HCT116 (cell line): ENCODE results near the gene APPL2.

ENCODE experiments used
- JUND ChIP-seq: IDR thresholded peaks from 2 replicates; pipeline ENCODE4 v1.6.1; 2012
- POLR2A ChIP-seq: IDR thresholded peaks from 2 replicates; pipeline ENCODE4 v1.7.0; 2011; ENCODE audit warnings: borderline replicate concordance; ENCODE audit not compliant: insufficient read depth, insufficient read length; ENCODE audit errors: extremely low read depth
- POLR2AphosphoS5 ChIP-seq: IDR thresholded peaks from 2 replicates; pipeline ENCODE4 v1.6.1; 2011; ENCODE audit warnings: mild to moderate bottlenecking, low read depth, low read length, moderate library complexity
- REST ChIP-seq: IDR thresholded peaks from 2 replicates; pipeline ENCODE4 v1.6.1; 2012; ENCODE audit warnings: low read depth
- SP1 ChIP-seq: IDR thresholded peaks from 2 replicates; pipeline ENCODE4 v1.6.1; 2012; ENCODE audit warnings: low read depth
- YY1 ChIP-seq: IDR thresholded peaks from 2 replicates; pipeline ENCODE4 v1.6.1; 2011; ENCODE audit warnings: low read length, low read depth, moderate library complexity, mild to moderate bottlenecking; ENCODE audit not compliant: insufficient replicate concordance; ENCODE audit errors: extremely low read depth
- ZBTB33 ChIP-seq: IDR thresholded peaks from 2 replicates; pipeline ENCODE4 v1.6.1; 2011; ENCODE audit warnings: mild to moderate bottlenecking, low read length, moderate library complexity; ENCODE audit not compliant: insufficient replicate concordance; ENCODE audit errors: extremely low read depth
- TF ChIP-seq, protein P1 (sequence below), 3 experiments: fragments of 200-600 bp in 1 of 3; sonication (generic) in 1 of 3; IDR thresholded peaks in 2 of 3; conservative IDR thresholded peaks in 1 of 3; 2 replicates each; pipeline ENCODE4 v1.5.1; 2012 to 2017; ENCODE audit warnings: low read depth in 2 of 3, low read length in 2 of 3, antibody characterized with exemption in 1 of 3, borderline replicate concordance in 1 of 3, control low read depth in 1 of 3, mild to moderate bottlenecking in 1 of 3, mixed read lengths in 1 of 3, mixed run types in 1 of 3, moderate library complexity in 1 of 3; ENCODE audit not compliant: insufficient read depth in 1 of 3

DNA sequence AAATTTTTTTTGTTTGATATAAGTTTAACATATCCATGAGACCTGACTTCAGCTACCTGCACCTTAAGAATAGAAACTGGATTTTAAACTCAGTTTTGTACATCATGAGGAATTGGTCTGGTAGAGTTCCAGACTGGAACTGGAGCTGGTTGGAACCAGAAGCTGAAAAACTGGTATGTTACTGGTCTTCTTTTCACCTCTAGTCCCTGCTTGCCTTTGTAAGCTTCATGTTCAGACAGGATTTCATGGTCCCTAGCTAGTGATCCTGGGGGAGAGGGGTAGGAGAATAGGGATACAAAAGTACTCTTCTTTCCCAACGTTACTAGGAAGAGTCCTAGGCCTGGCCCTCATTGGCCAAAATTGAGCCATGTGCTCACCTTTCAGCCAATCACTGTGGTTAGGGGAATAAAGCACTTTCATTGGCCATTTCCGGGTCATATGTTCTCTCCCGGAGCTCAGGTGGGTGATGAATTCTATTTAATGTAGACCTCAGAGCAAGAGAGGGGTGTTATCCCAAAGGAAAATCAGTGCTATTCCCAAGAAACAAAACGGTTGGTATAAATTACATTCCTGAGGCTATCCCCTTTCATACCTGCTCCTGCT lies 36.9 kb upstream of the APPL2 start:
- TF ChIP-seq, protein P1, sequence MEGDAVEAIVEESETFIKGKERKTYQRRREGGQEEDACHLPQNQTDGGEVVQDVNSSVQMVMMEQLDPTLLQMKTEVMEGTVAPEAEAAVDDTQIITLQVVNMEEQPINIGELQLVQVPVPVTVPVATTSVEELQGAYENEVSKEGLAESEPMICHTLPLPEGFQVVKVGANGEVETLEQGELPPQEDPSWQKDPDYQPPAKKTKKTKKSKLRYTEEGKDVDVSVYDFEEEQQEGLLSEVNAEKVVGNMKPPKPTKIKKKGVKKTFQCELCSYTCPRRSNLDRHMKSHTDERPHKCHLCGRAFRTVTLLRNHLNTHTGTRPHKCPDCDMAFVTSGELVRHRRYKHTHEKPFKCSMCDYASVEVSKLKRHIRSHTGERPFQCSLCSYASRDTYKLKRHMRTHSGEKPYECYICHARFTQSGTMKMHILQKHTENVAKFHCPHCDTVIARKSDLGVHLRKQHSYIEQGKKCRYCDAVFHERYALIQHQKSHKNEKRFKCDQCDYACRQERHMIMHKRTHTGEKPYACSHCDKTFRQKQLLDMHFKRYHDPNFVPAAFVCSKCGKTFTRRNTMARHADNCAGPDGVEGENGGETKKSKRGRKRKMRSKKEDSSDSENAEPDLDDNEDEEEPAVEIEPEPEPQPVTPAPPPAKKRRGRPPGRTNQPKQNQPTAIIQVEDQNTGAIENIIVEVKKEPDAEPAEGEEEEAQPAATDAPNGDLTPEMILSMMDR (IDR thresholded peaks at IDR 0.05 in 2 of 3, conservative IDR thresholded peaks at IDR 0.05 in 1 of 3; ENCODE audit: borderline replicate concordance in 1 of 3, insufficient read depth in 1 of 3, low read depth in 2 of 3, low read length in 2 of 3): no peak
- TF ChIP-seq ZBTB33 (no peak), REST (no peak), POLR2A (no peak), POLR2AphosphoS5 (no peak), SP1 (no peak), JUND (no peak), YY1 (no peak)
